ENCODE data around the gene H6PD. TPM values are rescaled to one million over a fixed set of nuclear protein-coding genes. Genes with fewer than 3 reads are reported as not detected.

The H6PD gene
- total and polyA plus RNA-seq, 9 of the 15 experiments (the other 6 are each of a cell fraction or from before 2014, with no cell fraction given), result 0.04 to 2.5 (median 0.95) TPM

DNA sequence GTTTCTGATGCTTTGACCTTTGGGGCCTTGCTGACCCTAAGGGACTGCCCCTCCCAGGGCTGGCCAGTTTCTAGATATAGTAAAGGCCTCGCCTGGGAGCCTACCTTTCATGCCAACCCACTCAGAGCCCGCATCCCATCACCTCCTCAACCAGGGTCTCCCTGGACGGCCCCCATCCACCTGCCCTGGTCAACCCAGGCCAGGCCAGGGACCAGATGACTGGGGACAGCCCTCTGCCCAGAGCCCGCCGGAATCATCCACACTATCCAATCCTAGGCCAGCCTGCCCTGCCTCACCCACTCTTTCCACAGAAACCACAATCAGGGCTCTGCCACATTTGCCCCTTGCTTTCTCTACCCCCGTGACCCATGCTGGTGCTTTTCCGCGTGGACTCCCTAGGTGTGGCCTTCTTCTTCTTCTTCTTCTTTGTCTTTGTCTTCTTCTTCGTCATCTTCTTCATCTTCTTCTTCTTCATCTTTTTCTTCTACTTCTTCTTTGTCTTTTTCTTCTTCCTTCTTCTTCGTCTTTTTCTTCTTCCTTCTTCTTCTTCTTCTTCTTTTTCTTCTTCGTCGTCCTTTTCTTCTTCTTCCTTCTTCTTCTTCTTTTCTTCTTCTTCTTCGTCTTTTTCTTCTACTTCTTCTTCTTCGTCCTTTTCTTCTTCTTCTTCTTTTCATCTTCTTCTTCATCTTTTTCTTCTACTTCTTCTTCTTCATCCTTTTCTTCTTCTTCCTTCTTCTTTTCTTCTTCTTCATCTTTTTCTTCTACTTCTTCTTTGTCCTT is 11.5 kb upstream of the H6PD start:
- no peak for FAIRE-seq
- Histone ChIP-seq H4K20me1 (replicated peaks; ENCODE audit: control insufficient read depth, insufficient read depth, low read length) (no peaks in the 10 kb centered on the region), H3K36me3 (ENCODE audit: control insufficient read depth, insufficient read depth, low read length) (no peaks in the 10 kb centered on the region), H3K4me3 (no peak overlapping the region), H3K4me2 (ENCODE audit: insufficient read depth, low read length) (no peak overlapping the region), H3K27me3 (ENCODE audit: control insufficient read depth in 2 of 2, insufficient read depth in 2 of 2, low read length in 2 of 2) (peaks cover 7 to 51% of the 10 kb centered on the region in 2 experiments; a peak in 4 of 5 replicates), H3K79me2 (ENCODE audit: control insufficient read depth, insufficient read depth, low read length) (no peaks in the 10 kb centered on the region), H3K9me1 (ENCODE audit: control insufficient read depth, insufficient read depth, low read length) (no peaks in the 10 kb centered on the region), H3K9ac (ENCODE audit: insufficient read depth in 1 of 2, low read depth in 2 of 2, low read length in 2 of 2) (no peak overlapping the region), H3K27ac (ENCODE audit: extremely low read depth, low read depth, low read length) (no peak overlapping the region), H3K4me1 (replicated peaks in 1 of 2; ENCODE audit: control insufficient read depth in 2 of 2, insufficient read depth in 2 of 2, low read length in 2 of 2) (no peaks in the 10 kb centered on the region), H2AFZ (ENCODE audit: low read depth, low read length) (no peak overlapping the region), H3K9me3 (replicated peaks; ENCODE audit: control insufficient read depth, insufficient read depth, low read depth, low read length) (no peaks in the 10 kb centered on the region)
- POLR2A ChIA-PET, result no interaction called here
- in situ Hi-C loops (cut with MboI), result no loop called here
- CTCF ChIA-PET (ENCODE audit: low intra/inter-chr PET ratio), result no interaction called here
- no peak for TF ChIP-seq ZNF395 (CRISPR knock-in tag; IDR thresholded peaks at IDR 0.05)
- TF ChIP-seq, protein P1, sequence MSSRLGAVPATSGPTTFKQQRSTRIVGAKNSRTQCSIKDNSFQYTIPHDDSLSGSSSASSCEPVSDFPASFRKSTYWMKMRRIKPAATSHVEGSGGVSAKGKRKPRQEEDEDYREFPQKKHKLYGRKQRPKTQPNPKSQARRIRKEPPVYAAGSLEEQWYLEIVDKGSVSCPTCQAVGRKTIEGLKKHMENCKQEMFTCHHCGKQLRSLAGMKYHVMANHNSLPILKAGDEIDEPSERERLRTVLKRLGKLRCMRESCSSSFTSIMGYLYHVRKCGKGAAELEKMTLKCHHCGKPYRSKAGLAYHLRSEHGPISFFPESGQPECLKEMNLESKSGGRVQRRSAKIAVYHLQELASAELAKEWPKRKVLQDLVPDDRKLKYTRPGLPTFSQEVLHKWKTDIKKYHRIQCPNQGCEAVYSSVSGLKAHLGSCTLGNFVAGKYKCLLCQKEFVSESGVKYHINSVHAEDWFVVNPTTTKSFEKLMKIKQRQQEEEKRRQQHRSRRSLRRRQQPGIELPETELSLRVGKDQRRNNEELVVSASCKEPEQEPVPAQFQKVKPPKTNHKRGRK (tag; IDR thresholded peaks at IDR 0.05), result peak; percentile 97
- no TSS peak for BruUV-seq (replicated peaks)
- no peak for ATAC-seq
- no peak for DNase-seq (ENCODE audit: extremely low read depth in 1 of 4, low spot score in 3 of 4)
- intact Hi-C loops (cut with micrococcal nuclease), result no loop called here
- WGBS (ENCODE audit: insufficient coverage, low coverage, missing lambda C conversion rate), result under 1% methylated on average over 13 of the region's 14 CpGs
